Hepatic stellate cell (primary cell): ENCODE data around the gene MID1IP1.

ENCODE experiments used
- DNase-seq: peaks from one replicate; pipeline ENCODE4 v3.0.0; 2011; ENCODE audit warnings: low spot score

Gene MID1IP1

GRCh38 chrX:38816155-38816554 lies 14.9 kb downstream of the MID1IP1 start:
- DNase-seq, result no peak

- no peak for DNase-seq
These were observed 15.9 kb downstream of the MID1IP1 start for GRCh38 chrX:38817004-38817703.

- no peak for DNase-seq
These were observed 17.9 kb downstream of the MID1IP1 start for GRCh38 chrX:38819163-38819562.

DNA sequence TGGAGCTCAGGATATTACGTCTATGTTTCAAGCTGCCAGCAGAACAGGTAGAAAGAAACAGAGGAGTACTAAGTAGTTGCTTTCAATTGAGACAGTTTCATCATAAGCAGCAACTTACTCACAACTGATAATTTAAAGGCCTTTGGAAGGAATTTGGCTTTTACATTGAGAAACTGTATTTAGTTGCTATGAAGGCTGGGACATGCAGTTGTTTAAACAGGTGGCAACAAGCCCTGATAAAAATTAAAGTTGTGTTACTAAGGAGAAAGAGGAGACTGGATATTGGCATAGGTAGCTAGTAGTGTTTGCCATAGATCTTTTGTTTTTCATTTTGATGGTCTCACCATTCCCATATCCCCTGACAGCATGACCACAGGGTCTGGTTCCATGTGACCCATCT lies 18.4 kb downstream of the MID1IP1 start:
- no peak for DNase-seq

GRCh38 chrX:38820751-38821150 lies 19.5 kb downstream of the MID1IP1 start:
- no peak for DNase-seq

DNA sequence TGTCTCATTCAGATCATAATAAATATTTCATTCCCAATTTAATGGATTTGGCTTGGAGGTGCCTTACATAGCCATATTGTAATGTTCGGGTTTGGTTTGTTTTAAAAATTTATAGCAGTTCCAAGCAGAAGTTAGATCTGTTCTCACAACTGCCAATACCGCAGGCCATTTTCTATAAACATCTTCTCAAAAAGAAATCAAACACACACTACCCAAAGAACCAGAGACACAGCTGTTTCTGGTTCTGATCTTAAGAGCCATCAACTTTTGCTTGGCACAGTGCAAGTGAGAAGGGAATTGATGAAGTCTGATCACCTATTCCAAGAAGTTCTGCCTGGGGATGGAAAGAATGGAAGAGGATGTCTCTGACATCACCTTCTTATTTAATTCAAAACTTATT lies 22.9 kb downstream of the MID1IP1 start:
- DNase-seq, result no peak

DNA sequence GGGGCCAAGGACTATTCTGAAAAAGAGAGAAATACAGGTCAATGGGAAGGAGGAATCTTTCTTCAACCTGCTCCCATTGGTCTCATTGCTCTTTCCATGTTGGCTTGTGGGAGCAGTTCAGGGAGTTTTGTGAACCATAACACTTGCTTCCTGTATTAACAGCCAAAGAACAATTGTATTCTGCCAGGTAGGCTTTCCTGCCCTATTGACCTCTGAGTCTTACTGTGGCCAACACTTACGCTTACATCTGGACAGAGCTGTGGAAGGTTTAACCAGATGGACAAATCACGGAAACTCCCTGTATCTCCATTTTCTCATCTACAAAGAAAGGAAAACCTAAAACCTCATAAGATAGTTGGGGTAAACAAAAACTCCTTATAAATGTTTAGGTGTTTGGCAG lies 30.7 kb downstream of the MID1IP1 start:
- DNase-seq, result no peak

DNA sequence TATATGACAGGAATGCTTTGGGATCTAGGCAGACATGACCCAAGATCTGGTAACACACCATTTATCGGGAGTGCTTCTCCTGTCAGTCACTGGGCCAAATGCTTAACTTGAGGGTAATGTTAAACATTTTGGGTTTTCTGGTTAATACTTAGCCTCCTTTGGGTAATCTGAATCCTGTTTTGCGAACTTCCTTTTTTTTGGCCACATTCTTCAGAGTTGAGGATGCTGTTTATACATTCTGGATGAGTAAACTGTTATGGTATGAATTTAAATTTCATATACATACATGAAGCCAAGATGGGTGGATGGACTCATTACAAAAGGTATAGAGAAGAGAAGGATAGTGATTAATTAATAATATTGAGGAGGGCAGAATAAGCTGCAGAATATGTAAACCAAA lies 36.1 kb downstream of the MID1IP1 start:
- no peak for DNase-seq

GRCh38 chrX:38839277-38839676 lies 38.0 kb downstream of the MID1IP1 start:
- no peak for DNase-seq

- no peak for DNase-seq
These were observed 38.7 kb downstream of the MID1IP1 start for GRCh38 chrX:38839944-38840343.

DNA sequence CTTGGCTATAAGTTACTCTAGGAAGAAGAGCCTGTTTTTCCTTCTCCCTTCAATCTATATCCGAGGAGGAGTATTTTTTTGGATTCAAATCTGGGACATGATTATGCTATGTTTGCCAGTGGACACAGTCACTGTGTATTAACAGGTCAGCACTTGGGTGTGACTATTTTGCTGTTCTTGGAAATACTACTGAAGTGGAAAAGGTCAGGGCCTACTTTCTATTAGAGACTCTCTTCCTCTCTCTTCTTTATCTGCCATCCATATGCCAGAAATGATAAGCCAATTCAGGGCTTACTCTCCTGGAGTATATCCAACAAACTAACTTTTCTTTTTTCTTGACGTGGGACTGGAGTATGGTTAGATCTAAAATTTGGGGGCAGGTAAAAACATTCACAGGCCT lies 40.5 kb downstream of the MID1IP1 start:
- no peak for DNase-seq

DNA sequence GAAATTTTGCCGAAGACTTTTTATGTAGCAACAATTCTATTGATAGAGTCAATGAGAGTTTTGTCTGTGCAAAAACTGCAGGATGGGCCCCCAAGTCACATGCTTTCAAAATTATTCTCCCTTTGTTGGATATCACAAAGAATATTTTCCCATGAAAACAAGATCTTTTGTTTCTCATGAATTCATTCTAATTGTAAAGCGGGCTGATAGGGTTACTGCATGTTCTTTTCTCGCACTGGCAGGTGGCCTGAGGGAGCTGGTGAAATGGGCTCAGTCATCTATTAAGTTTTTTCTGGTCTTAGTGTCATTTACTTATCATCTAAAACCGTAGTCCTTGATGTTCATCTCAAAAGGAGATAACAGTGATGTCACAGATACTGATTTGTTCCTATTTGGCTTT lies 44.2 kb downstream of the MID1IP1 start:
- no peak for DNase-seq

DNA sequence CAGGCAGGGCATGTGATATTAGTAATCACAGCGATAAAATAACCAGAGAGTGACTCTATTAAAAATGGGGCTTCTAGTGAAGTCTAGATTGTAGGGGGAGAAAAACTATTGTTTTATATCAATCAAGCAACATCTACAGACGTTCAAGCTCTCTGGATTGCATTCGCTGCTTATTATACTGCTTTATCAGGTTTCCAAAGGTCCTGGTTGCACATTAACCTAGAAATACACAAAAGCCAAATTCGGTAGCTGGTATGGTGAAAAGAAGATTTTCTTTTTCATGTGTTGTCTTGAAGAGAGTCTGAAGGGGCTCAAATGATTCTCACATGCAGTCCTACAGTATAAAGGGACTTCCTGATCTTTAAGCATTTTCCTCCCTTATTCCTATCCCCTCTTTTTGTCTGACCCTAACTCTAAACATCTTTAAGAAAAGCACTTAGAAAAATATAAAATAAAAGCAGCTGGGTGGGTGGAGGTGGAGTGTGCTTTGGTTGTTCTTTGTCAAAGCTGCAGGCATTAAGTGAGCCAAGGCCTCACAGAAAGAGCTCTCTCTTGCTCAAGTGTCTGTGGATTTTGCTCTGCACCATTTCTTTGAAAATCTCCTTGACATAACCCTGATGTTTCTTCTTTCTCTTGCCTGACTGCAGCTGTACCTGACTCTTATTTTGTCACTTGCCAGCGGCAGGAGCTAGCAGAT lies 46.1 kb downstream of the MID1IP1 start:
- DNase-seq, result no peak

DNA sequence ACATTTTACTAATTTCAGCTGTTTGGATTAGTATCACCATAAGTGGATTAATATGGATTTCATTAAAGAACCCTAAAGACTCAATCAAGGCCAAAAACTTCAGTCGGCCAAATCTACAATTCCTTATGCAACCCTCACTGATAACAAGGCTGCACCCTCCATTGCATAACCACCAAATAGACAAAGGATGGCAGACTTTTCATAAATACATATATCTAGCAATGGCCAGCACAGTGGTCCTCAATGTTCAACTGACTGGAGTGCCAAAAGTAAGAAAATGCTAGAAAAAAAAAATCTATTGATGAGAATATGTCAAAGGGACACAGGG lies 46.6 kb downstream of the MID1IP1 start:
- DNase-seq, result no peak

DNA sequence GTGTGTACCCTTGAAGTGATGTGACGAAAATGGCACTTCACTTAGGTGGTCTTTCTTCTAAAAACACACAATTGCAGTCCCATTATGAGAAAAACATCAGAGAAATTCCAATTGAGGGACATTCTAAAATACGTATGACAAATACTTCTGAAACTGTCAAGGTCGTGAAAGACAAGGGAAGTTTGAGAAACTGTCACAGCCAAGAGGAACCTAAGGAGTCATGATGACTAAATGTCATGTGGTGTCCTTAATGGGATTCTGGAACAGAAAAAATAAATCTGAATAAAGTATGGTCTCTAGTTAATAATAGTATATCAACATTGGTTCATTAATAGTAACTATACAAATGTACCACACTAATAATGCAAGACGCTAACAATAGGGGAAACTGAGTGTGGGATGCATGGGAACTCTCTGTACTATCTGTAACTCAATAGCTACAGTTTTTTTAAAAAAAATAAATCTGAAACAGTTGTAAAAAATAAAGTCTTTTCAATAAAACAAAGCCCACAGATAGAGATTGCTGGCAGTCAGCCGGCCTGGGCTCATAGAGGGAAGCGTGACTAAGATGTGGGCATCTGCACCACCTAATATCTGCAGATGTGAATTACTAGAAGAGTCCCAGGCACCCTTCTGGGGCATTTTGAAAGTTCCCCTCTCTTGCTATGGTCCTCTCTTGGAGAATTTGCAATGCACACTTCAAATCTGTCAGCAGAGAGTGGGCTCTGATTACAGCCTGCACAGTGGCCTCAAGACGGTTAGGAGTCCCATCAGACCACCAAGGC lies 47.6 kb downstream of the MID1IP1 start:
- no peak for DNase-seq

GRCh38 chrX:38850807-38851544 lies 49.7 kb downstream of the MID1IP1 start:
- DNase-seq, result no peak

DNA sequence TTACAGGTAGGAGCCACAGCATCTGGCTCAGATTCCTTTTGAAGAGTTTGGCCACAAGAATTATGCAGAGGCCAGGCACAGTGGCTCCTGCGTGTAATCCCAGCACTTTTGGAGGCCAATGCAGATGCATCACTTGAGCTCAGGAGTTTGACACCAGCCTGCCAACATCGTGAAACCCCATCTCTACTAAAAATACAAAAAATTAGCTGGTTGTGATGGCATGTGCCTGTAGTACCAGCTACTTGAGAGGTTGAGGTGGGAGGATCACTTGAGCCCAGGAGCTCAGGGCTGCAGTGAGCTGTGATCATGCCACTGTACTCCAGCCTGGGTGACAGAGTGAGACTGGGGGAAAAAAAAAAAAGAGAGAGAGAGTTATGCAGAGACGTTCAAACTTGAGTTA lies 53.0 kb downstream of the MID1IP1 start:
- no peak for DNase-seq
